PFSK-1 (cell line): ENCODE measurements around the gene NGFR.

Experiments used
- FOXP2 ChIP-seq: optimal IDR thresholded peaks from 2 replicates; pipeline ENCODE3; 2011; ENCODE audit warnings: borderline replicate concordance, control low read depth, inconsistent platforms; ENCODE audit not compliant: insufficient read depth; ENCODE audit errors: extremely low read length, extremely low read depth
- POLR2AphosphoS5 ChIP-seq: IDR thresholded peaks from 2 replicates; pipeline ENCODE4 v1.6.1; 2012; ENCODE audit warnings: low read depth, mild to moderate bottlenecking, control low read depth, low read length, moderate library complexity
- SIN3A ChIP-seq: IDR thresholded peaks from 2 replicates; pipeline ENCODE4 v1.6.1; 2012; ENCODE audit warnings: mild to moderate bottlenecking, low read length, moderate library complexity, borderline replicate concordance; ENCODE audit not compliant: insufficient read depth
- TAF1 ChIP-seq: IDR thresholded peaks from 2 replicates; pipeline ENCODE4 v1.6.1; 2012; ENCODE audit warnings: low read length, control low read depth, borderline replicate concordance; ENCODE audit not compliant: insufficient read depth
- TF ChIP-seq, protein P1 (sequence below), 2 experiments: IDR thresholded peaks; 2 replicates each; pipeline versions ENCODE4 v1.6.1 to v1.8.0; 2011 to 2012; ENCODE audit warnings: low read depth in 2 of 2, low read length in 2 of 2, control low read depth in 1 of 2, inconsistent platforms in 1 of 2, mild to moderate bottlenecking in 1 of 2, moderate library complexity in 1 of 2; ENCODE audit not compliant: insufficient read depth in 1 of 2

Gene NGFR

DNA sequence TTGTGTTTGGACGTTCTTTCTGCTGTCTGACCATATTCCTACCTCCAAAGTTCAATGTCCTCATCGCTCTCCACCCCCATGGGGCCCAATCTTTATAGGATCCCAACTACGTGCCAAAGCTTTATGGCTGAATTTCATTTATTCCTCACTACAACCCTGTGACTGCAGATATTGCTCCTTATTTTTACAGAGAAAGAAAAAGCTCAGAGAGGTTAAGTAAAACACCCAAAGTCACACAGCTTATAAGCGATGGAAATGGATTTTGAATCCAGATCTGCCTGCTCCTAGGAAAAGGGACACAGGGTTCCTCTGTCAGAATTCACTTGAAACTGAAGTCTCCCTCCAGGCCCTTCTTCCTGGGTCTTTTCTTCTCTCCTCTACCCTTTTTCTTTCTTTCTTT is 9.3 kb downstream of the NGFR start:
- no peak for TF ChIP-seq POLR2AphosphoS5
- TF ChIP-seq SIN3A, result no peak

DNA sequence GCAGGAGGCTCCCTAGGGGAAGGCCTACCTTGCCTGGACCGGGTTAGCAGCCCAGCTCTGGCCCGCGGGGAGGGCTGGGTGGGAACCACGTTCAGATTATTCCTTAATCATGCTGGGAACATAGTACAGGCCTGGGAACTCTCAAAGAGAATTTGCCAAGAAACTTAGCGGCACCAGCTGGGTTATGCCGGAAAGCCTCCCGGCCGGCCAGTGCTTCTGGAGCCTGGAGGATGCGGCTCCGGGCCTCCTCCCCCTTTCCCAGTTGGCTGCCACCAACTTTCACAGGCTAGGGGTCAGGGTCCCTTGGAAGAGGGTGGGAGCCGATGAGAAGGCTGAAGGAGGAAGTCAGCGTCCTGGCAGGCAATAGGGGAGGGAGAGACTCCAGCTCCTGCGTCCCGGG is 10.8 kb downstream of the NGFR start:
- TF ChIP-seq TAF1 (no peak), SIN3A (no peak), FOXP2 (no peak), POLR2AphosphoS5 (no peak)
- TF ChIP-seq, protein P1, sequence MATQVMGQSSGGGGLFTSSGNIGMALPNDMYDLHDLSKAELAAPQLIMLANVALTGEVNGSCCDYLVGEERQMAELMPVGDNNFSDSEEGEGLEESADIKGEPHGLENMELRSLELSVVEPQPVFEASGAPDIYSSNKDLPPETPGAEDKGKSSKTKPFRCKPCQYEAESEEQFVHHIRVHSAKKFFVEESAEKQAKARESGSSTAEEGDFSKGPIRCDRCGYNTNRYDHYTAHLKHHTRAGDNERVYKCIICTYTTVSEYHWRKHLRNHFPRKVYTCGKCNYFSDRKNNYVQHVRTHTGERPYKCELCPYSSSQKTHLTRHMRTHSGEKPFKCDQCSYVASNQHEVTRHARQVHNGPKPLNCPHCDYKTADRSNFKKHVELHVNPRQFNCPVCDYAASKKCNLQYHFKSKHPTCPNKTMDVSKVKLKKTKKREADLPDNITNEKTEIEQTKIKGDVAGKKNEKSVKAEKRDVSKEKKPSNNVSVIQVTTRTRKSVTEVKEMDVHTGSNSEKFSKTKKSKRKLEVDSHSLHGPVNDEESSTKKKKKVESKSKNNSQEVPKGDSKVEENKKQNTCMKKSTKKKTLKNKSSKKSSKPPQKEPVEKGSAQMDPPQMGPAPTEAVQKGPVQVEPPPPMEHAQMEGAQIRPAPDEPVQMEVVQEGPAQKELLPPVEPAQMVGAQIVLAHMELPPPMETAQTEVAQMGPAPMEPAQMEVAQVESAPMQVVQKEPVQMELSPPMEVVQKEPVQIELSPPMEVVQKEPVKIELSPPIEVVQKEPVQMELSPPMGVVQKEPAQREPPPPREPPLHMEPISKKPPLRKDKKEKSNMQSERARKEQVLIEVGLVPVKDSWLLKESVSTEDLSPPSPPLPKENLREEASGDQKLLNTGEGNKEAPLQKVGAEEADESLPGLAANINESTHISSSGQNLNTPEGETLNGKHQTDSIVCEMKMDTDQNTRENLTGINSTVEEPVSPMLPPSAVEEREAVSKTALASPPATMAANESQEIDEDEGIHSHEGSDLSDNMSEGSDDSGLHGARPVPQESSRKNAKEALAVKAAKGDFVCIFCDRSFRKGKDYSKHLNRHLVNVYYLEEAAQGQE (IDR thresholded peaks at IDR 0.05; ENCODE audit: insufficient read depth in 1 of 2, low read depth in 2 of 2, low read length in 2 of 2), result no peak

DNA sequence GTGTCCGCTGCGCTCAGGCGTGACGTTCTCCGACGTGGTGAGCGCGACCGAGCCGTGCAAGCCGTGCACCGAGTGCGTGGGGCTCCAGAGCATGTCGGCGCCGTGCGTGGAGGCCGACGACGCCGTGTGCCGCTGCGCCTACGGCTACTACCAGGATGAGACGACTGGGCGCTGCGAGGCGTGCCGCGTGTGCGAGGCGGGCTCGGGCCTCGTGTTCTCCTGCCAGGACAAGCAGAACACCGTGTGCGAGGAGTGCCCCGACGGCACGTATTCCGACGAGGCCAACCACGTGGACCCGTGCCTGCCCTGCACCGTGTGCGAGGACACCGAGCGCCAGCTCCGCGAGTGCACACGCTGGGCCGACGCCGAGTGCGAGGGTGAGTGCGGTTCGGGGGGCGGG is 11.2 kb downstream of the NGFR start:
- TF ChIP-seq, protein P1 (IDR thresholded peaks at IDR 0.05; ENCODE audit: insufficient read depth in 1 of 2, low read depth in 2 of 2, low read length in 2 of 2), result no peak
- TF ChIP-seq FOXP2, result no peak
- no peak for TF ChIP-seq POLR2AphosphoS5
- no peak for TF ChIP-seq TAF1
- TF ChIP-seq SIN3A, result no peak

DNA sequence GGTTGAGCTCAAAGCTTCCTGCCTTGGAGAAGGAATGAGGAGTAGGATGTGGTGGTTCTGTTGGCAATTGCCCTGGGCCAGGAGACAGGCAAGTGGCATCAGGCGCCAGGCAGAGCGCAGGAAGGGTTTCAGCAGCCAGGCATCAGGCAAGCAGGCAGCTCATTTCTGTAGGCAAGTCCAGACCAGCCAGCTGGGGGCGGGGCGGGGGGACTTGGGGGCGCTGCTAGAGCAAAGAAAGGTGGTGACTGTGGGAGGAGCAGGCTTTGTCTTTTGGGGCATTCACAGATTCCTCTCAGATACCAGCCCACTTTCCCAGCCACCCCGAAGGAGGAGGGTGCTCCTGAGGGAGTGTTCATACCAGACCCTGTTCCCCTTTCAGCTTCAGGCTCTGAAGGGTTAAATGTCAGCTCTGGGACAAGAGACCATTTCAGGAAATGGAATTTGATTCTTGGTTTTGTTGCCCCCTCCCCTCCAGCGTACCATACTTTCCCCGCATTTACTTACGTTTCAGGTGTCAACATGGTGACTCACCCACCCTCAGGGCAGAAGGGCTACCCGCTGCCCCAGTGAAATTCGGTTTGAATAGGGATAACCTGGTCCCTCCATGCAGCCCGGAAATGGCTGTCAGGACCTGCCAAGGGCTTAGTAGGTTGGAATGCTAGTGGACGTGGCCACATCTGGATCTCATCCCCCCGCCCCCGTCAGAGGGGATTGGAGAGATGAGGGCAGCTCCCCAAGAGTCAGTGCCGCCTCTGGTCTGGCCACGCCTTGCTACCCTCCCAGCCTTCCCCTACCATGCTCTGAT is 13.2 kb downstream of the NGFR start:
- TF ChIP-seq FOXP2, result peak; percentile 72
- TF ChIP-seq, protein P1 (IDR thresholded peaks at IDR 0.05; ENCODE audit: insufficient read depth in 1 of 2, low read depth in 2 of 2, low read length in 2 of 2), result no peak
- TF ChIP-seq POLR2AphosphoS5, result no peak
- TF ChIP-seq TAF1, result no peak
- TF ChIP-seq SIN3A, result no peak

DNA sequence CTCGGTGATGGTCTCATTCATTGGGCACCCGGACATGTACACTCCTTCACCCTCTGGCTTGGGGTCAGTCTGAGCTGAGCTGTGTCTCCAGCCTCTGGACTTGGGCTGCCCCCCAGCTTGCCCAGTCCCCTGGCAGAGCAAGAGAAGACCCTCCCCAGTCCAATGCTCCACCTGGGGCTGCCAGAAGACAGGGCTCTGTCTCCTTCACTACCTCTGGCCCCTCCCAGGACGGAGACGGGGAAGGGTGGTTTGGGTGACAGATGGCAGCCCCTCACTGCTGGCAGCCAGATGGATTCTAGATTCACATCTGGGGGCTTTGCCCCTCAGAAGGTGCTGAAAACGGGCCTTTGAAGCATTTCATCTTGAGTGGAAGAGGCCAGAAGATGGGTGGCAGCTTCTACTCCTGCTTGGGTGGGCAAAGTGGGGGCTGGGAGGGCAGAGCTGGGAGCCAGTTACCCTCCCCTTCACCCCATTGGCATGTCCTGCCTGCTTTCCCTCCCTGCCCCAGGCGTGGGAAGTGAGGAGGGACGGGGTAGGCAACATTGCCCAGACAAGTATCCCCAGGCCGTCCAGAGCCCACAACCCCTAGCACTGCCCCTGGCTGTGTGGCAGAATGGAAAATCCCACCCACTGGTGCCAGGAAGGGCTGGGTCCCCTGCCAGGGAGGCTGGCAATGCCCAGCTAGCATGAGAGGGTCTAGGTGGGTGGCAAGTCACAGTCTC is 13.9 kb downstream of the NGFR start:
- TF ChIP-seq, protein P1 (IDR thresholded peaks at IDR 0.05; ENCODE audit: insufficient read depth in 1 of 2, low read depth in 2 of 2, low read length in 2 of 2), result no peak
- no peak for TF ChIP-seq POLR2AphosphoS5
- no peak for TF ChIP-seq FOXP2
- TF ChIP-seq TAF1, result no peak
- TF ChIP-seq SIN3A, result no peak
